A549 (cell line): ENCODE measurements around the gene ELAVL1. TPM values are rescaled to one million over a fixed set of nuclear protein-coding genes. Genes with fewer than 3 reads are reported as not detected.

Source experiments
- ATAC-seq, 2 experiments: fragments of 200-7000 bp in 1 of 2; fragments of >200 bp in 1 of 2; cut with Nextera tagmentation in 1 of 2; cut with Tn5 transposase in 1 of 2; 3 replicates each; pipeline versions ENCODE4 v1.8.0 to v1.9.1; 2018 to 2020; ENCODE audit warnings: mild to moderate bottlenecking in 1 of 2, moderate library complexity in 1 of 2
- CTCF ChIA-PET: fragments of 300-600 bp; sonication (Branson Sonifier 250); formaldehyde crosslinking; extraction: SDS; loops from one replicate; lab custom pipeline; 2021; ENCODE audit warnings: antibody characterized with exemption, inconsistent platforms; lab: Yijun Ruan, JAX
- POLR2A ChIA-PET: fragments of 350-600 bp; formaldehyde crosslinking; extraction: SDS; loops from one replicate; lab custom pipeline; 2021; ENCODE audit warnings: antibody characterized with exemption, inconsistent platforms; lab: Yijun Ruan, JAX
- DNase-seq, 2 experiments: peaks; one replicate each; pipeline versions ENCODE4 v3.0.0 to v3.0.0-alpha.2; 2011 to 2016; ENCODE audit warnings: low read depth in 1 of 2, low spot score in 1 of 2
- FAIRE-seq: peaks from 2 replicates; lab custom pipeline; 2011; peaks lifted over from hg19 to GRCh38; lab: Jason Lieb, UNC
- H3K27ac ChIP-seq, 2 experiments: fragments of >200 bp; sonication (Bioruptor Twin); formaldehyde crosslinking; 3 replicates each; pipeline ENCODE4 v1.5.1; 2016 to 2017
- H3K4me1 ChIP-seq: fragments of >200 bp; sonication (Bioruptor Twin); formaldehyde crosslinking; 3 replicates; pipeline ENCODE4 v1.6.1; 2016
- H3K4me2 ChIP-seq: fragments of >200 bp; sonication (Bioruptor Twin); formaldehyde crosslinking; 3 replicates; pipeline ENCODE4 v1.6.1; 2016
- H3K4me3 ChIP-seq: fragments of >200 bp; sonication (Bioruptor Twin); formaldehyde crosslinking; 3 replicates; pipeline ENCODE4 v1.5.1; 2016
- H3K9me3 ChIP-seq: fragments of >200 bp; sonication (Bioruptor Twin); formaldehyde crosslinking; 3 replicates; pipeline ENCODE4 v1.6.1; 2016
- CBX2 ChIP-seq: fragments of 200-600 bp; sonication (generic); IDR thresholded peaks from 2 replicates; pipeline ENCODE4 v1.6.1; 2016; ENCODE audit warnings: low read depth, mild to moderate bottlenecking, borderline replicate concordance
- CEBPB ChIP-seq, 2 experiments: fragments of >200 bp in 1 of 2; sonication (Bioruptor Twin) in 1 of 2; formaldehyde crosslinking in 1 of 2; IDR thresholded peaks; 2 replicates each; pipeline ENCODE4 v1.6.1; 2012 to 2016
- EHMT2 ChIP-seq: fragments of 200-600 bp; sonication (generic); IDR thresholded peaks from 2 replicates; pipeline ENCODE4 v1.6.1; 2016; ENCODE audit warnings: antibody characterized with exemption, low read depth, mild to moderate bottlenecking, moderate library complexity
- FOSB ChIP-seq: fragments of 250-450 bp; sonication (Bioruptor Pico); IDR thresholded peaks from 2 replicates; pipeline ENCODE4 v1.5.0; 2020; ENCODE audit warnings: mild to moderate bottlenecking, moderate library complexity
- GATA3 ChIP-seq: IDR thresholded peaks from 2 replicates; pipeline ENCODE4 v1.6.1; 2012; ENCODE audit warnings: borderline replicate concordance
- HDAC2 ChIP-seq: fragments of 200-600 bp; sonication (generic); IDR thresholded peaks from 2 replicates; pipeline ENCODE4 v1.6.1; 2016
- HOXA7 ChIP-seq: fragments of 250-450 bp; sonication (Bioruptor Pico); IDR thresholded peaks from 2 replicates; pipeline ENCODE4 v1.5.0; 2020; ENCODE audit warnings: mild to moderate bottlenecking, moderate library complexity
- HOXB13 ChIP-seq: fragments of 250-450 bp; sonication (Bioruptor Pico); IDR thresholded peaks from 2 replicates; pipeline ENCODE4 v1.5.0; 2020; ENCODE audit warnings: low read depth, mild to moderate bottlenecking, moderate library complexity
- KDM1A ChIP-seq: fragments of 200-600 bp; sonication (generic); IDR thresholded peaks from 2 replicates; pipeline ENCODE4 v1.6.1; 2016; ENCODE audit warnings: low read depth, mild to moderate bottlenecking
- MAZ ChIP-seq: fragments of 150-350 bp; IDR thresholded peaks from 2 replicates; pipeline ENCODE4 v1.6.1; 2014; ENCODE audit warnings: antibody characterized with exemption, low read depth, low read length, borderline replicate concordance
- NPAS2 ChIP-seq: fragments of 250-450 bp; sonication (Bioruptor Pico); IDR thresholded peaks from 2 replicates; pipeline ENCODE4 v1.8.0; 2022; ENCODE audit warnings: mild to moderate bottlenecking, moderate library complexity, borderline replicate concordance
- NR3C1 ChIP-seq: fragments of >200 bp; sonication (Bioruptor Twin); formaldehyde crosslinking; IDR thresholded peaks from 3 replicates; pipeline ENCODE4 v1.6.1; 2017
- POLR2A ChIP-seq: IDR thresholded peaks from 2 replicates; pipeline ENCODE4 v1.6.1; 2012; ENCODE audit warnings: mild to moderate bottlenecking, low read length
- POLR2AphosphoS2 ChIP-seq: conservative IDR thresholded peaks from 2 replicates; pipeline ENCODE4 v1.6.1; 2012; ENCODE audit warnings: low read length, improper control_type of control experiment, inconsistent platforms
- RARB ChIP-seq: fragments of 250-450 bp; sonication (Bioruptor Pico); IDR thresholded peaks from 2 replicates; pipeline ENCODE4 v1.8.0; 2021; ENCODE audit warnings: mild to moderate bottlenecking, moderate library complexity
- RCOR1 ChIP-seq: fragments of 150-350 bp; IDR thresholded peaks from 2 replicates; pipeline ENCODE4 v1.6.1; 2014; ENCODE audit warnings: antibody characterized with exemption, low read length, low read depth
- SMC3 ChIP-seq: fragments of >200 bp; sonication (Bioruptor Twin); formaldehyde crosslinking; IDR thresholded peaks from 3 replicates; pipeline ENCODE4 v1.6.1; 2018; ENCODE audit warnings: inconsistent platforms
- ZFP36 ChIP-seq: fragments of 450-650 bp; IDR thresholded peaks from 2 replicates; pipeline ENCODE4 v1.6.1; 2014; ENCODE audit warnings: borderline replicate concordance; ENCODE audit not compliant: partially characterized antibody
- ZSCAN20 ChIP-seq: fragments of 250-450 bp; sonication (Bioruptor Pico); IDR thresholded peaks from 2 replicates; pipeline ENCODE4 v1.8.0; 2022; ENCODE audit warnings: mild to moderate bottlenecking, moderate library complexity
- WGBS: methylation state at CpG from one replicate; pipeline ENCODE4 v1.1.6; 2017; ENCODE audit errors: missing lambda C conversion rate; 5-methylcytosine and 5-hydroxymethylcytosine counted together
- polyA plus RNA-seq, 4 experiments: library from polyadenylated mRNA; depleted of rRNA in 3 of 4; stranded (reverse); fragments of >200 nt; fragmentation: RNase III in 1 of 4; extraction: RNeasy Plus Mini Kit Qiagen cat#74134 plus additional on column Dnase treatment in 1 of 4; gene quantifications; 2 replicates in 3 of 4; 3 replicates in 1 of 4; pipeline ENCODE4 v1.2.3, GENCODE V29; 2011 to 2017
- TF ChIP-seq, protein P1 (sequence below): IDR thresholded peaks from 2 replicates; pipeline ENCODE4 v1.6.1; 2012; ENCODE audit warnings: low read depth, borderline replicate concordance
- TF ChIP-seq, protein P2 (sequence below): fragments of 450-650 bp; IDR thresholded peaks from 2 replicates; pipeline ENCODE4 v1.6.1; 2014; ENCODE audit warnings: antibody characterized with exemption
- TF ChIP-seq, protein P3 (sequence below): fragments of >200 bp; sonication (Bioruptor Twin); formaldehyde crosslinking; IDR thresholded peaks from 3 replicates; pipeline ENCODE4 v1.5.1; 2016
- TF ChIP-seq, protein P4 (sequence below): fragments of >200 bp; sonication (Bioruptor Twin); formaldehyde crosslinking; IDR thresholded peaks from 2 replicates; pipeline ENCODE4 v1.6.1; 2016

ELAVL1 gene
- polyA plus RNA-seq, 2 of the 4 experiments (the other 2 are of a cell fraction) = 39.3 to 55.6 TPM

DNA sequence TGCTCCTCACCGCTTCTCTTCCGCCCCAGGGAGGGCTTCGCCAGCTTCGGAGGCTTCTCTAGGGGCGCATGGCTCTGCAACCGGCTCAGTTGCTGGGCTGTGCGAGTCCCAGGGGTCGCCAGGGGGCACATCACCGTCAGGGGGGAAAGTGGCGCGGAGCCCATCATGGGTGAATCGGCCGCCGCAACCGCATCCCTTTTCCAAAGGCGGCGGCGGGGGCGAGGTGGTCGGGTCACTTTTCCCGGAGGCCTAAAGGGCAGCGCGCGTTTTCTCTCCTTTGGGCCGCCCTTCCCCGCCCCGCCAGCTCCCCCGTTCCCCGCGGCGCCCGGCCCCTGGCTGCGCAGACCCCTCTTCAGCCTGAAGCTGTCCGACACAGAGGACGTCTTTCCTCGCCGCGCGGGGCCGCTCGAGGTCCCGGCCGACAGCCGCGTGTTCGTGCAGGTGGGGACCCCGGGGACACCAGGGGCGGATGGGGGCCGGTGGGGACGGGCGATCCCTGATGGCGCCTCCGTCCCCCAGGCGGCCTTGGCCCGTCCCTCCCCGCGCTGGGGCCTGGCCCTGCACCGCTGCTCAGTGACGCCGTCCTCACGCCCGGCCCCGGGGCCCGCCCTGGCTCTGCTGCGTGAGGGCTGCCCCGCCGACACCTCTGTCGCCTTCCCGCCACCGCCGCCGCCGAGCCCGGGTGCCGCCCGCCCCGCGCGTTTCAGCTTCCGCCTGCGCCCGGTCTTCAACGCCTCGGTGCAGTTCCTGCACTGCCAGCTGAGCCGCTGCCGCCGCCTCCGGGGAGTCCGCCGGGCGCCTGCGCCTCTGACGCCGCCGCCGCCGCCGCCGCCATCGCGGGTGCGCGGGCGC lies 89.1 kb downstream of the ELAVL1 start:
- H3K4me3 ChIP-seq = peak overlapping the region; percentile 43
- peaks cover 17% of the 10 kb centered on the region for H3K4me1 ChIP-seq
- TF ChIP-seq NR3C1 (no peak), HOXB13 (CRISPR knock-in tag) (no peak), POLR2A (peak; percentile 14; the same call in 1 of the 2 replicates), ZFP36 (peak; percentile 58), KDM1A (no peak)
- TF ChIP-seq, protein P1, sequence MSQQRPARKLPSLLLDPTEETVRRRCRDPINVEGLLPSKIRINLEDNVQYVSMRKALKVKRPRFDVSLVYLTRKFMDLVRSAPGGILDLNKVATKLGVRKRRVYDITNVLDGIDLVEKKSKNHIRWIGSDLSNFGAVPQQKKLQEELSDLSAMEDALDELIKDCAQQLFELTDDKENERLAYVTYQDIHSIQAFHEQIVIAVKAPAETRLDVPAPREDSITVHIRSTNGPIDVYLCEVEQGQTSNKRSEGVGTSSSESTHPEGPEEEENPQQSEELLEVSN = peak; percentile 59; the same call in 1 of the 2 replicates
- ChIA-PET POLR2A (interaction anchor here (0.5 to 1.8 kb wide), 2 partner anchors 10 to 13 kb away, joined by 3 to 4 read pairs; no protein-coding TSS in a partner anchor), CTCF (interaction anchor here (0.6 to 2.4 kb wide), 8 partner anchors 8 to 62 kb away, joined by 3 to 14 read pairs (median 4); partner anchors contain the start of gene MAP2K7)
- 61% methylated on average over 11 of the region's 104 CpGs for WGBS
- FAIRE-seq (no peak), ATAC-seq (peak; percentile 6 to 15; a peak in 4 of 6 replicates), DNase-seq (no peak)
- peak overlapping the region; percentile 65 to 90 for H3K27ac ChIP-seq
- H3K4me2 ChIP-seq = peak overlapping the region; percentile 87
- no peaks in the 10 kb centered on the region for H3K9me3 ChIP-seq

DNA sequence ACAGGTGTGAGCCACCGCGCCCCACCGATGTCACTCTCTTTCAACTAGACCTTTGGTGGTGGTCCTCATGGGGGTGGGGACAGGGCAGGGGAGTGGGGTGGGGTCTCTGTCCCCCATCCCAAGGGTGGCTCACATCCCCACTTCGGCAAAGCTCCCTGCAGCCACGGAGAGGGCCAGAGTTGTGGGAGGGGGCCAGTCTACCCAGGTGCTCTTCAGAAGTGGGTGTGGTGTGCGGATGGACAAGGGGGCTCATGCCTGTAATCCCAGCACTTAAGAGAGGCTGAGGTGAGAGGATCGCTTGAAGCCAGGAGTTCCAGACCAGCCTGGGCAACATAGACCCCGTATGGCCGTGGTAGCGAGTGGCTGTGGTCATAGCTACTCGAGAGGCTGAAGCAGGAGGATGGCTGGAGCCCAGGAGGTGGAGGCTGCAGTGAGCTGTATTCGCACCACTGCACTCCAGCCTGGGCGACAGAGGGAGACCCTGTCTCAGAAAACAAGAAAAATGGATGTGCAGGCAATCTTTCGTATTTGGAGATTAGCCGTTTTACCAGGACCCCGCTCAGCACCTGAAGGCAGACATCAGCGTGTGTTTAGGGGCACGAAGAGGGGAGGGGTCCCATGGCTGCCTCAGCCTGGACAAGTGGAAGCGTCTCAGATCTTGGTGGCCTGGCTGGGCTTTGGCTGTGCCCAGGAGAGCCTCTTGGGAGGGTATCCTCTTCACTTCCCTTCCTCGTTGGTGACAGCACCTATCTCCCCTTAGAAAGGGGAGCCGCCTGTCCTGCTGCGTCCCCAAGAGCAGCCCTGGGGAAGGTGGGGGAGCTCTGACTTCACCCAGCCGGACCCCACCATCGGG lies 90.0 kb downstream of the ELAVL1 start:
- POLR2A ChIA-PET = interaction anchor here (1.8 kb wide), 1 partner anchor 12 kb away, joined by 4 read pairs; no protein-coding TSS in a partner anchor
- CTCF ChIA-PET = interaction anchor here (0.6 to 2.3 kb wide), 5 partner anchors 9 to 61 kb away, joined by 3 to 7 read pairs (median 3); partner anchors contain the start of gene MAP2K7
- peak overlapping the region in 1 of 2 experiments; percentile 90; a peak in 2 of 6 replicates for H3K27ac ChIP-seq
- TF ChIP-seq HOXA7 (CRISPR knock-in tag) = no peak
- no peak for TF ChIP-seq CBX2
- TF ChIP-seq EHMT2 = no peak
- no peak for TF ChIP-seq FOSB
- TF ChIP-seq GATA3 = no peak
- TF ChIP-seq POLR2AphosphoS2 = no peak
- TF ChIP-seq NPAS2 (CRISPR knock-in tag) = no peak
- TF ChIP-seq, protein P2, sequence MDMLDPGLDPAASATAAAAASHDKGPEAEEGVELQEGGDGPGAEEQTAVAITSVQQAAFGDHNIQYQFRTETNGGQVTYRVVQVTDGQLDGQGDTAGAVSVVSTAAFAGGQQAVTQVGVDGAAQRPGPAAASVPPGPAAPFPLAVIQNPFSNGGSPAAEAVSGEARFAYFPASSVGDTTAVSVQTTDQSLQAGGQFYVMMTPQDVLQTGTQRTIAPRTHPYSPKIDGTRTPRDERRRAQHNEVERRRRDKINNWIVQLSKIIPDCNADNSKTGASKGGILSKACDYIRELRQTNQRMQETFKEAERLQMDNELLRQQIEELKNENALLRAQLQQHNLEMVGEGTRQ = no peak
- TF ChIP-seq RARB = no peak
- TF ChIP-seq RCOR1 = no peak
- no peak for TF ChIP-seq MAZ
- TF ChIP-seq, protein P3, sequence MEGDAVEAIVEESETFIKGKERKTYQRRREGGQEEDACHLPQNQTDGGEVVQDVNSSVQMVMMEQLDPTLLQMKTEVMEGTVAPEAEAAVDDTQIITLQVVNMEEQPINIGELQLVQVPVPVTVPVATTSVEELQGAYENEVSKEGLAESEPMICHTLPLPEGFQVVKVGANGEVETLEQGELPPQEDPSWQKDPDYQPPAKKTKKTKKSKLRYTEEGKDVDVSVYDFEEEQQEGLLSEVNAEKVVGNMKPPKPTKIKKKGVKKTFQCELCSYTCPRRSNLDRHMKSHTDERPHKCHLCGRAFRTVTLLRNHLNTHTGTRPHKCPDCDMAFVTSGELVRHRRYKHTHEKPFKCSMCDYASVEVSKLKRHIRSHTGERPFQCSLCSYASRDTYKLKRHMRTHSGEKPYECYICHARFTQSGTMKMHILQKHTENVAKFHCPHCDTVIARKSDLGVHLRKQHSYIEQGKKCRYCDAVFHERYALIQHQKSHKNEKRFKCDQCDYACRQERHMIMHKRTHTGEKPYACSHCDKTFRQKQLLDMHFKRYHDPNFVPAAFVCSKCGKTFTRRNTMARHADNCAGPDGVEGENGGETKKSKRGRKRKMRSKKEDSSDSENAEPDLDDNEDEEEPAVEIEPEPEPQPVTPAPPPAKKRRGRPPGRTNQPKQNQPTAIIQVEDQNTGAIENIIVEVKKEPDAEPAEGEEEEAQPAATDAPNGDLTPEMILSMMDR = no peak
- TF ChIP-seq, protein P4, sequence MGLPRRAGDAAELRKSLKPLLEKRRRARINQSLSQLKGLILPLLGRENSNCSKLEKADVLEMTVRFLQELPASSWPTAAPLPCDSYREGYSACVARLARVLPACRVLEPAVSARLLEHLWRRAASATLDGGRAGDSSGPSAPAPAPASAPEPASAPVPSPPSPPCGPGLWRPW = no peak
- TF ChIP-seq SMC3 = no peak
- TF ChIP-seq ZSCAN20 (CRISPR knock-in tag) = no peak
- TF ChIP-seq HDAC2 = no peak
- no peak for TF ChIP-seq CEBPB (IDR thresholded peaks at IDR 0.05)
- TF ChIP-seq POLR2A = no peak
- H3K4me1 ChIP-seq = peaks cover 13% of the 10 kb centered on the region
- FAIRE-seq (no peak), ATAC-seq (no peak), DNase-seq (no peak)
- H3K4me3 ChIP-seq = no peak overlapping the region; the same call in 2 of the 3 replicates
- no peaks in the 10 kb centered on the region for H3K9me3 ChIP-seq
- H3K4me2 ChIP-seq = peak overlapping the region; percentile 87; the same call in 2 of the 3 replicates
- WGBS = 92% methylated on average over 14 of the region's 24 CpGs
